Measurements from ENCODE around the gene CCNL1.
"Not testable (repeated sequence)": the region's sequence is repeated elsewhere in the genome, so short reads cannot be mapped to it uniquely, and the experiment has no call there.

The CCNL1 gene

GRCh38 chr3:157159762-157160657 lies at the start of gene CCNL1:
CCNL1 (minus strand) TSS chr3:157160147; CDS start chr3:157160094, 53 bp downstream.
- DNase-seq = peak; percentile 96

- no peak for DNase-seq
These were observed 44.9 kb upstream of the CCNL1 start for GRCh38 chr3:157204880-157205279.

DNA sequence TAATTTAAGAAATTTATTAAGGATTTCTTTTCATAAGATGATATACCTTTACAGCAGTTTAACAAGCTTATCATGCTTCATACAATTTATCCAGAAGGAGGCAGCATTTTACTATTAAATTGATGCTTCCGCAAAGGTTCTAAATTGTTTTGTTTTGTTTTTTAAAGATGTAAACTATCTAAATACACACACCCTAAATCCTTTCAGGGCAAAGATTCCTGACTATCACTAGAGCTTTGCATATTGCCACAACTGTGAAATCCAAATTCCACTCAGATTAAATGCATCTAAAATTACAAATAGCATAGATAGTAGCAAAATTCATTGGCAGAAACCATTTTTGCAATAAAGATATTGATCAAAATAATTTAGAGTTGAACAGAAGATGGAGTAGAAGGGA lies 44.5 kb upstream of the CCNL1 start:
- no peak for DNase-seq

DNA sequence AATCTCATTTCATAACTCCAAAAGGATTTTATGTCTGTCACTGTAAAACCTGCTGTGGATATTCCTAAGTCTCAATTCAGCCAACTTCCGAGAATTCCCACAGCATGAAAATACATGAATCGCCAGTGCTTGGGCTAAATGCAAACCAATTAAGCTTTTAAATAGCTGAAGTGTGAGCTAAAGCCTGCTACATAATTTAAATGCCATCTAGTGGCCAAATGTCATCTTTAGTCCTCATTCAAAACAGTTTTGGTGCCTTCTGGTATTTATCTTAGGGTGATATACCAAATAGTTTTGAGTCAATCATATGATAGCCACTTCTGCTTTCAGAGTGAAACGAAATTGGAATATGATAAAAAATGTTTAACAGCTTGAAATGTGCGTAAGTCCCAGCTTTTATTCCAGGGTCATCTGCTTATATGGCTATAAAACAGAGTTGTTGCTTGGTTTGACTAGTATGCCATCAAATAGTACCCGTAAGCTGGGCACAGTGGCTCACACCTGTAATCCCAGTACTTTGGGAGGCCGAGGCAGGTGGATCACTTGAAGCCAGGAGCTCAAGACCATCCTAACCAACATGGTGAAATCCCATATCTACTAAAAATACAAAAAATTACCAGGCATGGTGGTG lies 41.8 kb upstream of the CCNL1 start:
- DNase-seq = no peak

GRCh38 chr3:157199841-157200240 lies 39.9 kb upstream of the CCNL1 start:
- DNase-seq = no peak

DNA sequence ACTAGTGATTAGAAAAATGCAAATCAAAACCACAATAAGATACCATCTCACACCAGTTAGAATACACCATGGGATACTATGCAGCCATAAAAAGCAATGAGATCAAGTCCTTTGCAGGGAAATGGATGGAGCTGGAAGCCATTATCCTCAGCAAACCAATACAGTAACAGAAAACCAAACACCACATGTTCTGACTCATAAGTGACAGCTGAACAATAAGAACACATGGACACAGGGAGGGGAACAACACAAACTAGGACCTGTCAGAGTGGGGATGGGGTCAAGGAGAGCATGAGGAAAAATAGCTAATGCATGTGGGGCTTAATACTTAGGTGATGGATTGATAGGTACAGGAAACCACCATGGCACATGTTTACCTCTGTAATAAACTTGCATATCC lies 36.0 kb upstream of the CCNL1 start:
- no peak for DNase-seq

DNA sequence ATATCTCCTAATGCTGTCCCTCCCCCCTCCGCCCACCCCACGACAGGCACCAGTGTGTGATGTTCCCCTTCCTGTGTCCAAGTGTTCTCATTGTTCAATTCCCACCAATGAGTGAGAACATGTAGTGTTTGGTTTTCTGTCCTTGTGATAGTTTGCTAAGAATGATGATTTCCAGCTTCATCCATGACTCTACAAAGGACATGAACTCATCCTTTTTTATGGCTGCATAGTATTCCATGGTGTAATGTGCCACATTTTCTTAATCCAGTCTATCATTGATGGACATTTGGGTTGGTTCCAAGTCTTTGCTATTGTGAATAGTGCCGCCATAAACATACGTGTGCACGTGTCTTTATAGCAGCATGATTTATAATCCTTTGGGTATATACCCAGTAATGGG lies 31.2 kb upstream of the CCNL1 start:
- not testable (repeated sequence) for DNase-seq

- no peak for DNase-seq
These were observed 30.5 kb upstream of the CCNL1 start for GRCh38 chr3:157190380-157190872.

- no peak for DNase-seq
These were observed 28.4 kb upstream of the CCNL1 start for GRCh38 chr3:157188391-157188790.

- no peak for DNase-seq
These were observed 22.9 kb upstream of the CCNL1 start for GRCh38 chr3:157182879-157183278.

DNA sequence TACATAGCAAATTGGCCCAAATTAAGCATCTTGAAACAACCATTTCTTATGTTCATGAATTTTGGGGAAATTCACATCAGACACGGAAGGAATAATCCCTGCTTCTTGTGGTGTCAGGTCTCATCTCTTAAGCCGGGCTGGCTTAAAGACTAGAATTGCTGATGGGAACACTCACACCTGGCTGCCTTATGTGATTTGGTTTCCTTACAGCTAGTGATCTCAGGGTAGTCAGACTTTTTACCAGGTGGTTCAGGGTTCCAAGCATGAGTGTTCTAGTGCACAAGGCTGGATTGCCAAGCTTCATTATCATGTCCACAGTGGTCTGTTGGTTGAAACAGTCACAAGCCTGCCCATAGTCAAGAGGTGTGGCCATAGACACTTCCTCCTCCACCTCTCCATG lies 20.3 kb upstream of the CCNL1 start:
- DNase-seq = no peak

DNA sequence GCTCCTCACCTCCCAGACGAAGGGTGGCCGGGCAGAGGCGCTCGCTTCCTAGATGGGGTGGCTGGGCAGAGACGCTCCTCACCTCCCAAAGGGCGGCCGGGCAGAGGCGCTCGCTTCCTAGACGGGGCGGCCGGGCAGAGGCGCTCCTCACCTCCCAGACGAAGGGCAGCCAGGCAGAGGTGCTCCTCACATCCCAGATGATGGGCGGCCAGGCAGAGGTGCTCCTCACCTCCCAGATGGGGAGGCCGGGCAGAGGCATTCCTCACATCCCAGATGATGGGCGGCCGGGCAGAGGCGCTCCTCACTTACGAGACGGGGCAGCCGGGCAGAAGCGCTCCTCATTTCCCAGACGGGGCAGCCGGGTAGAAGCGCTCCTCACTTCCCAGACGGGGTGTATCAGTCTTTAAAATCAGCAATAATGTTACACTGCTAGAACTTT lies 19.4 kb upstream of the CCNL1 start:
- DNase-seq = no peak

DNA sequence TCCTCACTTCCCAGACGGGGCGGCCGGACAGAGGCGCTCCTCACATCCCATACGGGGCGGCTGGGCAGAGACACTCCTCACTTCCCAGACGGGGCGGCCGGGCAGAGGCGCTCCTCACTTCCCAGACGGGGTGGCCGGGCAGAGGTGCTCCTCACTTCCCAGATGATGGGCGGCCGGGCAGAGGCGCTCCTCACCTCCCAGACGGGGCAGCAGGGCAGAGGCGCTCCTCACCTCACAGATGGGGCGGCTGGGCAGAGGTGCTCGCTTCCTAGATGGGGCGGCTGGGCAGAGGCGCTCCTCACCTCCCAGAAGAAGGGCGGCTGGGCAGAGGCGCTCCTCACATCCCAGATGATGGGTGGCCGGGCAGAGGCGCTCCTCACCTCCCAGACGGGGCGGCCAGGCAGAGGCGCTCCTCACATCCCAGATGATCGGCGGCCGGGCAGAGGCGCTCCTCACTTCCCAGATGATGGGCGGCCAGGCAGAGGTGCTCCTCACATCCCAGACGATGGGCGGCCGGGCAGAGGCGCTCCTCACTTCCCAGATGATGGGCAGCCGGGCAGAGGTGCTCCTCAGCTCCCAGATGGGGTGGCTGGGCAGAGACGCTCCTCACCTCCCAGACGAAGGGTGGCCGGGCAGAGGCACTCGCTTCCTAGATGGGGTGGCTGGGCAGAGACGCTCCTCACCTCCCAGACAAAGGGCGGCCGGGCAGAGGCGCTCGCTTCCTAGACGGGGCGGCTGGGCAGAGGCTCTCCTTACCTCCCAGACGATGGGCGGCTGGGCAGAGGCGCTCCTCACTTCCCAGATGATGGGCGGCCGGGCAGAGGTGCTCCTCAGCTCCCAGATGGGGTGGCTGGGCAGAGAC lies 18.8 kb upstream of the CCNL1 start:
- not testable (repeated sequence) for DNase-seq

DNA sequence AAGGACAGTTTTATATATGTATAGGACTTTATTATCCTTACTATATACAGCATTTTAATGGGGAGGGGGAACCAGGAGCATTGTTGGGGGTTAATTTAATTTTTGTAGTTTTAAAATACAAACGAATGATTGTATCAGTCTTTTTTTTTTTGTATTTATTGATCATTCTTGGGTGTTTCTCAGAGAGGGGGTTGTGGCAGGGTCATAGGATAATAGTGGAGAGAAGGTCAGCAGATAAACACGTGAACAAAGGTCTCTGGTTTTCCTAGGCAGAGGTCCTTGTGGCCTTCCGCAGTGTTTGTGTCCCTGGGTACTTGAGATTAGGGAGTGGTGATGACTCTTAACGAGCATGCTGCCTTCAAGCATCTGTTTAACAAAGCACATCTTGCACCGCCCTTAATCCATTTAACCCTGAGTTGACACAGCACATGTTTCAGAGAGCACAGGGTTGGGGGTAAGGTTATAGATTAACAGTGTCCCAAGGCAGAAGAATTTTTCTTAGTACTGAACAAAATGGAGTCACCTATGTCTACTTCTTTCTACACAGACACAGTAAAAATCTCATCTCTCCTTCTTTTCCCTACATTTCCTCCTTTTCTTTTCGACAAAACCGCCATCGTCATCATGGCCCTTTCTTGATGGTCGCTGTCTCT lies 18.0 kb upstream of the CCNL1 start:
- not testable (repeated sequence) for DNase-seq

- DNase-seq = no peak
These were observed 17.0 kb upstream of the CCNL1 start for GRCh38 chr3:157176934-157177333.

- no peak for DNase-seq
These were observed 16.0 kb upstream of the CCNL1 start for GRCh38 chr3:157175691-157176507.

GRCh38 chr3:157174649-157175498 lies 14.9 kb upstream of the CCNL1 start:
- DNase-seq = peak; percentile 99

DNA sequence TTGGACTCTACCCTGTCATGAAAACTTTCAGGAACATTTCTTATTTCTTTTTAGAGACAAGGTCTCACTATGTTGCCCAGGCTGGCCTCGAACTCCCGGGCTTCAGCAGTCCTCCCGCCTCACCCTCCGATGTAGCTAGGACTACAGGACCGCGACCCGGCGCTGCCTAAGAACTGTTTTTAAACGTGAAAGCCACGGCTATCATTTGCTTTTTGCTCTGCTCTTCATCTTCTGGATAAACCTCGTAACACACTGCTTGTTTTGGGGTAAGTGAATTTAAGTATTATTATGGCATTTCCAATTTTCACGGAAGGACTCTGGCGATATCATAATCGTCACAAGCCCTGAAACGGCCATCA lies 14.3 kb upstream of the CCNL1 start:
- no peak for DNase-seq

- not testable (repeated sequence) for DNase-seq
These were observed 13.4 kb upstream of the CCNL1 start for GRCh38 chr3:157173343-157173742.

DNA sequence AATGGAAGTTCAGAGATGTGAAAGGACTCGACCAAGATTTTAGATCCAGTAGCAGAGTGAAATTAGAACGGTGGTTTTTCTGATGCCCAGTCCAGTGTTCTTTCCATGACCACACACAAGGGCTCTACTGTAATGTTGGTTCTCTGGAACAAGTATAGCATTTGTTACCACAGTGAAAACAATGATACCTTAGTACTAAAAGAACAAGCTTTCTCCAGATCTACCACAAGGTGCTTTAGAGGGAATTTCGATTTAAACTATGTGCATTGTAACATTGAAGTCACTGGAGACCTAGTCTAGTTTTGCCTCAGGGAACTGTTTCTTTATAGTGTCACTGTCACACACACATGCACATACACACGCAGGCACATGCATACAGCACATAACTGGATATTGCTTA lies 12.8 kb upstream of the CCNL1 start:
- no peak for DNase-seq

DNA sequence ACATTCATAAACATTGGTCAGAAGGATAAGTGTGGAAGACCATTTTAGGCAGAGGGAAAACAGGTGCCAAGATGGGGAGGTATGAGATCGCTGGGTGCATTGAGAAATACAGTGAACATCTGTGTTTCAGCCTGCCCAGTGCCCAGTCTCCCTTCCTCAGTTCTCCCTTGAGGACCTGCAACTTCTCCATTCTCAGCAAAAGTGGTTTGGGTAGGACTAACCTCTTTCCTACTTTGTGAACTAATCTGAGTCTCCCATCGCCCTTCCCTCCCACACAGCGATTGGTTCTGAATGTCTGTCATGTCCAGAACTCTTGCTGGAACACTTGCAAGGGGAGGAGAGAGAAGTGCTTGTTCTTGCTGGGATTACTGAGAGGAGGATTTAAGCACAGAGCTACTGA lies 10.9 kb upstream of the CCNL1 start:
- DNase-seq = no peak

Data from GOT3 (cell line).